Activated gamma-delta T cell treated with Interleukin-2 at 50 U/mL for 16 hours (primary cell): Measurements from ENCODE around the gene OR5K2.

ENCODE experiments used
- DNase-seq: peaks from one replicate; pipeline ENCODE4 v3.0.0-alpha.2; 2020

OR5K2 gene

GRCh38 chr3:98497381-98497780 lies at the start of gene OR5K2:
TSS of gene OR5K2 (plus strand) at chr3:98497681. CDS start at chr3:98497681, 0 bp downstream.
- DNase-seq, result no peak

GRCh38 chr3:98449606-98450193 lies 47.8 kb upstream of the OR5K2 start:
- DNase-seq, result no peak

- DNase-seq, result no peak
These were observed 47.1 kb upstream of the OR5K2 start for GRCh38 chr3:98450372-98450771.

GRCh38 chr3:98453827-98454226 lies 43.7 kb upstream of the OR5K2 start:
- no peak for DNase-seq

GRCh38 chr3:98454929-98455328 lies 42.6 kb upstream of the OR5K2 start:
- DNase-seq, result no peak

GRCh38 chr3:98457543-98457942 lies 39.9 kb upstream of the OR5K2 start:
- DNase-seq, result no peak

- no peak for DNase-seq
These were observed 37.3 kb upstream of the OR5K2 start for GRCh38 chr3:98460220-98460619.

GRCh38 chr3:98462901-98463300 lies 34.6 kb upstream of the OR5K2 start, which contains the start of gene OR5K1:
TSS of gene OR5K1 (plus strand) at chr3:98463201. CDS start at chr3:98469577, 6,376 bp downstream.
- DNase-seq, result no peak

- DNase-seq, result no peak
These were observed 14.6 kb upstream of the OR5K2 start for GRCh38 chr3:98482717-98483482.

- no peak for DNase-seq
These were observed 13.9 kb upstream of the OR5K2 start for GRCh38 chr3:98483626-98484025.

GRCh38 chr3:98500019-98500418 lies 2.5 kb downstream of the OR5K2 start:
- DNase-seq, result no peak

GRCh38 chr3:98501270-98501669 lies 3.8 kb downstream of the OR5K2 start:
- no peak for DNase-seq

GRCh38 chr3:98501863-98502576 lies 4.5 kb downstream of the OR5K2 start:
- DNase-seq, result no peak

- DNase-seq, result no peak
These were observed 7.1 kb downstream of the OR5K2 start for GRCh38 chr3:98504539-98504938.

- DNase-seq, result no peak
These were observed 11.1 kb downstream of the OR5K2 start for GRCh38 chr3:98508582-98508981.

- no peak for DNase-seq
These were observed 15.1 kb downstream of the OR5K2 start for GRCh38 chr3:98512576-98512975.

- DNase-seq, result no peak
These were observed 15.6 kb downstream of the OR5K2 start for GRCh38 chr3:98513091-98513511.

- DNase-seq, result no peak
These were observed 16.3 kb downstream of the OR5K2 start for GRCh38 chr3:98513736-98514135.

GRCh38 chr3:98514948-98515347 lies 17.5 kb downstream of the OR5K2 start:
- no peak for DNase-seq

- no peak for DNase-seq
These were observed 21.3 kb downstream of the OR5K2 start for GRCh38 chr3:98518816-98519215.

GRCh38 chr3:98519351-98519750 lies 21.9 kb downstream of the OR5K2 start:
- DNase-seq, result no peak

GRCh38 chr3:98521897-98522543 lies 24.5 kb downstream of the OR5K2 start:
- DNase-seq, result peak; percentile 55

- DNase-seq, result peak; percentile 93
These were observed 25.2 kb downstream of the OR5K2 start, which contains the start of gene CLDND1 for GRCh38 chr3:98522544-98523281. TSS of gene CLDND1 (minus strand) at chr3:98522902. CDS start at chr3:98521424, 1,478 bp downstream.
